ENCODE results near the gene USP1.

The USP1 gene

GRCh38 chr1:62407398-62408009 lies 29.3 kb upstream of the USP1 start:
- no peaks in the 10 kb centered on the region for H3K4me1 Mint-ChIP-seq

GRCh38 chr1:62415687-62416086 lies 21.2 kb upstream of the USP1 start:
- H3K36me3 Mint-ChIP-seq (ENCODE audit: low read depth) = no peaks in the 10 kb centered on the region
- H3K27ac Mint-ChIP-seq = no peak overlapping the region
- H3K9me3 Mint-ChIP-seq = no peaks in the 10 kb centered on the region
- no peak overlapping the region for H3K4me3 Mint-ChIP-seq
- ATAC-seq (no peak), DNase-seq (no peak)
- peaks cover 1% of the 10 kb centered on the region for H3K27me3 Mint-ChIP-seq
- H3K4me1 Mint-ChIP-seq = no peaks in the 10 kb centered on the region

More at GRCh38 chr1:62407398-62408009, 29.3 kb upstream of the USP1 start:
- ATAC-seq = no peak
- Mint-ChIP-seq H3K9me3 (no peaks in the 10 kb centered on the region), H3K27ac (no peak overlapping the region), H3K4me3 (no peak overlapping the region), H3K27me3 (no peaks in the 10 kb centered on the region), H3K36me3 (ENCODE audit: low read depth) (no peaks in the 10 kb centered on the region)
- no peak for DNase-seq

DNA sequence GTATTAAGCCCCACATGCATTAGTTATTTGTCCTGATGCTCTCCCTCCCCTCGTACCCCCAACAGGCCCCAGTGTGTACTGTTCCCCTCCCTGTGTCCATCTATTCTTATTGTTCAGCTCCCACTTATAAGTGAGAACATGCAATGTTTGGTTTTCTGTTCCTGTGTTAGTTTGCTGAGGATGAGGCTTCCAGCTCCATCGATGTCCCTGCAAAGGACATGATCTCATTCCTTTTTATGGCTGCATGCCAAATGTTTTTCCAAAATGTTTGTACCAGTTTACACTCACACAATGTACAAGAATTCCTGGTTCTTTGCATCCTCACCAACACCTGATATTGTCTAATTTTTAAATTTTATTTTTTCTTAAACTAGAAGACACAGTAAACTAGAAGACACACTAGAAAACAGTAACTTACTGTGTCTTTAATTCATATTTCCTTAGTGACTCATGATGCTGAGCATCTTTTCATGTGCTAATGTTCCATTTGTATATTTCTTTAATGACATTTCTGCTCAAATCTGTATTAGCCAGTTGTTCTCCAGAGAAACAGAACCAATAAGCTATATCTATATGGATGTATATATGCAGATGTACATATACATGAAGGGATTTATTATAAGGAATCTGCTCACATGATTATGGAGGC lies 19.4 kb upstream of the USP1 start:
- Mint-ChIP-seq H3K27me3 (peaks cover 1% of the 10 kb centered on the region), H3K27ac (no peak overlapping the region), H3K4me1 (no peaks in the 10 kb centered on the region), H3K9me3 (no peaks in the 10 kb centered on the region), H3K4me3 (no peak overlapping the region), H3K36me3 (ENCODE audit: low read depth) (no peaks in the 10 kb centered on the region)
- DNase-seq (no peak), ATAC-seq (no peak)

- no peak for DNase-seq
- H3K4me3 Mint-ChIP-seq = no peak overlapping the region
- H3K4me1 Mint-ChIP-seq = no peaks in the 10 kb centered on the region
- no peaks in the 10 kb centered on the region for H3K9me3 Mint-ChIP-seq
- peaks cover 1% of the 10 kb centered on the region for H3K27me3 Mint-ChIP-seq
- no peak for ATAC-seq
- no peaks in the 10 kb centered on the region for H3K36me3 Mint-ChIP-seq (ENCODE audit: low read depth)
- H3K27ac Mint-ChIP-seq = no peak overlapping the region
Measured at GRCh38 chr1:62420214-62420613, 16.6 kb upstream of the USP1 start.

DNA sequence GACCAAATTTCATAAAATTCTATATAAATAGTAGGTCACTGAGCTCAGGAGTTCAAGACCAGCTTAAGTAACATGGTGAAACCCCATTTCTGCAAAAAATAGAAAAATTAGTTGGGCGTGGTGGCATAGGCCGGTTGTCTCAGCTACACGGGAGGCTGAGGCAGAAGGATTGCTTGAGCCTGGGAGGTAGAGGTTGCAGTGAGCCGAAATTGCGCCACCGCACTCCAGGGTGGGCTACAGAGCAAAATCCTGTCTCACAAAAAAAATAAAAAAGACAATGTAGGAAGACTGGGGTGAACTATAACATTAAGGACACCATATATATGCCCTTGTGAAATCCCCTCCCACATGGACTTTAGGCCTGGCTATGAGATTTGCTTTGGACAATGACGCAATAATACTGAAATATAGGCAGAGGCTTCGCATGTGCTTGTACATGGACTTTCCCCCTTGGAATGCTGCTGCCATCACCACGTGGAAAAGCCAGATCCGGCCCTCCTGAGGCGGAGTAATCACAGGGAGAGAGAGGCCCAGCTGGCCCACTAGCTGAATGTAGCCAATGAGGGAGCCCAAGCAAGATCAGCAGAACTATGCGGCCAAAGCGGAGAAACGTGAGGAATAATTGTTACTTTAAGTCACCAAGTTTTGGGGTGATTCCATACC lies 13.1 kb upstream of the USP1 start:
- Mint-ChIP-seq H3K27me3 (no peaks in the 10 kb centered on the region), H3K4me1 (no peaks in the 10 kb centered on the region), H3K9me3 (no peaks in the 10 kb centered on the region), H3K4me3 (no peak overlapping the region), H3K27ac (no peak overlapping the region), H3K36me3 (ENCODE audit: low read depth) (no peaks in the 10 kb centered on the region)
- ATAC-seq (no peak), DNase-seq (no peak)

GRCh38 chr1:62424411-62424810 lies 12.4 kb upstream of the USP1 start:
- H3K4me3 Mint-ChIP-seq = no peak overlapping the region
- no peak for ATAC-seq
- no peaks in the 10 kb centered on the region for H3K36me3 Mint-ChIP-seq (ENCODE audit: low read depth)
- no peak overlapping the region for H3K27ac Mint-ChIP-seq
- no peaks in the 10 kb centered on the region for H3K9me3 Mint-ChIP-seq
- no peaks in the 10 kb centered on the region for H3K4me1 Mint-ChIP-seq
- DNase-seq = no peak
- H3K27me3 Mint-ChIP-seq = no peaks in the 10 kb centered on the region

- no peak overlapping the region for H3K27ac Mint-ChIP-seq
- ATAC-seq = no peak
- no peaks in the 10 kb centered on the region for H3K36me3 Mint-ChIP-seq (ENCODE audit: low read depth)
Measured at GRCh38 chr1:62425041-62425440, 11.8 kb upstream of the USP1 start.

GRCh38 chr1:62426237-62426636 lies 10.6 kb upstream of the USP1 start:
- Mint-ChIP-seq H3K4me1 (no peaks in the 10 kb centered on the region), H3K36me3 (ENCODE audit: low read depth) (no peaks in the 10 kb centered on the region), H3K27me3 (no peaks in the 10 kb centered on the region), H3K9me3 (no peaks in the 10 kb centered on the region), H3K27ac (no peak overlapping the region), H3K4me3 (no peak overlapping the region)
- ATAC-seq (no peak), DNase-seq (no peak)

More at GRCh38 chr1:62425041-62425440, 11.8 kb upstream of the USP1 start:
- Mint-ChIP-seq H3K4me1 (no peaks in the 10 kb centered on the region), H3K27me3 (no peaks in the 10 kb centered on the region), H3K4me3 (no peak overlapping the region), H3K9me3 (no peaks in the 10 kb centered on the region)
- DNase-seq = no peak

DNA sequence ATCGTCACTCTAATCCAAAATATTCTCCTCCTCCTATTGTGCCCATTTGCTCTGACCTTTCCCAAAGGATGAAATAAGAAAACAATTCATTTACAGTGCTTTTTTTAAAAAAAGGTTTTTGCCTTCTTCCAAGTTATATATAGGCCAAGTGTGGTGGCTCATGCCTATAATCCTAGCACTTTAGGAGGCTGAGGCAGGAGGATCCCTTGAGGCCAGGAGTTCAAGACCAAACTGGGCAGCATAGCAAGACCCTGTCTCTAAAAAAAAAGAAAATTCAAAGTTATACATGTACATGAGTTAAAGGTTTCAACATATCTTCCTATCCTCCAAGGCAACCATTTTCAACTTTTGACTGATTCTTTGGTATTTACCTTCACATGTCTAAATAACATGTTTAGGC lies 10.1 kb upstream of the USP1 start:
- DNase-seq = no peak
- Mint-ChIP-seq H3K27ac (no peak overlapping the region), H3K9me3 (no peaks in the 10 kb centered on the region), H3K36me3 (ENCODE audit: low read depth) (no peaks in the 10 kb centered on the region), H3K4me3 (no peak overlapping the region), H3K27me3 (no peaks in the 10 kb centered on the region), H3K4me1 (no peaks in the 10 kb centered on the region)
- ATAC-seq = no peak

GRCh38 chr1:62428351-62428750 lies 8.5 kb upstream of the USP1 start:
- no peaks in the 10 kb centered on the region for H3K9me3 Mint-ChIP-seq
- DNase-seq = no peak
- H3K4me3 Mint-ChIP-seq = no peak overlapping the region
- no peaks in the 10 kb centered on the region for H3K36me3 Mint-ChIP-seq (ENCODE audit: low read depth)
- no peak overlapping the region for H3K27ac Mint-ChIP-seq
- no peaks in the 10 kb centered on the region for H3K27me3 Mint-ChIP-seq
- ATAC-seq = no peak
- no peaks in the 10 kb centered on the region for H3K4me1 Mint-ChIP-seq

GRCh38 chr1:62429581-62429980 lies 7.3 kb upstream of the USP1 start:
- no peaks in the 10 kb centered on the region for H3K27me3 Mint-ChIP-seq
- ATAC-seq (no peak), DNase-seq (no peak)
- no peaks in the 10 kb centered on the region for H3K9me3 Mint-ChIP-seq
- H3K4me3 Mint-ChIP-seq = no peak overlapping the region
- no peak overlapping the region for H3K27ac Mint-ChIP-seq
- no peaks in the 10 kb centered on the region for H3K36me3 Mint-ChIP-seq (ENCODE audit: low read depth)
- peaks cover 2% of the 10 kb centered on the region for H3K4me1 Mint-ChIP-seq

- Mint-ChIP-seq H3K36me3 (ENCODE audit: low read depth) (peaks cover 13% of the 10 kb centered on the region), H3K4me3 (peak overlapping the region; percentile 17)
Measured at GRCh38 chr1:62433861-62434617, 2.8 kb upstream of the USP1 start.

GRCh38 chr1:62434618-62435001 lies 2.2 kb upstream of the USP1 start:
- H3K27me3 Mint-ChIP-seq = no peaks in the 10 kb centered on the region
- H3K4me1 Mint-ChIP-seq = peaks cover 30% of the 10 kb centered on the region
- ATAC-seq (no peak), DNase-seq (no peak)
- peak overlapping the region; percentile 17 for H3K4me3 Mint-ChIP-seq
- peak overlapping the region; percentile 18 for H3K27ac Mint-ChIP-seq
- peaks cover 3% of the 10 kb centered on the region for H3K9me3 Mint-ChIP-seq
- peaks cover 13% of the 10 kb centered on the region for H3K36me3 Mint-ChIP-seq (ENCODE audit: low read depth)

More at GRCh38 chr1:62433861-62434617, 2.8 kb upstream of the USP1 start:
- no peak for DNase-seq
- Mint-ChIP-seq H3K4me1 (peaks cover 26% of the 10 kb centered on the region), H3K27ac (peak overlapping the region; percentile 54), H3K27me3 (no peaks in the 10 kb centered on the region), H3K9me3 (peaks cover 3% of the 10 kb centered on the region)
- no peak for ATAC-seq

GRCh38 chr1:62435231-62436038 lies 1.4 kb upstream of the USP1 start:
- Mint-ChIP-seq H3K4me3 (peak overlapping the region; percentile 90), H3K27me3 (no peaks in the 10 kb centered on the region), H3K4me1 (peaks cover 36% of the 10 kb centered on the region), H3K27ac (peak overlapping the region; percentile 100), H3K36me3 (ENCODE audit: low read depth) (peaks cover 15% of the 10 kb centered on the region), H3K9me3 (peaks cover 3% of the 10 kb centered on the region)
- DNase-seq (no peak), ATAC-seq (no peak)

Data from activated naive CD8-positive, alpha-beta T cell treated with anti-CD3 and anti-CD28 coated beads, Interleukin-2, amount 50 U/mL, for 24 hours (primary cell).